Vagina (tissue), 2 donors: Measurements from ENCODE around the gene COBL.

ENCODE experiments used
- CTCF ChIP-seq, 3 experiments: fragments of 450-650 bp in 2 of 3; fragments of 200-600 bp in 1 of 3; sonication (generic) in 1 of 3; IDR thresholded peaks; one replicate each; pipeline ENCODE4 v1.5.1; 2017 to 2019; ENCODE audit warnings: antibody characterized with exemption in 3 of 3, mild to moderate bottlenecking in 2 of 3, moderate library complexity in 2 of 3
- POLR2A ChIP-seq, 2 donors: fragments of 450-650 bp; IDR thresholded peaks; one replicate each; pipeline ENCODE4 v1.6.1; 2017; ENCODE audit warnings: antibody characterized with exemption in 2 of 2, mild to moderate bottlenecking in 2 of 2, moderate library complexity in 2 of 2

- TF ChIP-seq CTCF (IDR thresholded peaks at IDR 0.05) (no peak), POLR2A (IDR thresholded peaks at IDR 0.05) (no peak)
These were observed 83.2 kb downstream of the COBL start for GRCh38 chr7:51233374-51233773.
